ENCODE data around the gene KLHL10.

DNA sequence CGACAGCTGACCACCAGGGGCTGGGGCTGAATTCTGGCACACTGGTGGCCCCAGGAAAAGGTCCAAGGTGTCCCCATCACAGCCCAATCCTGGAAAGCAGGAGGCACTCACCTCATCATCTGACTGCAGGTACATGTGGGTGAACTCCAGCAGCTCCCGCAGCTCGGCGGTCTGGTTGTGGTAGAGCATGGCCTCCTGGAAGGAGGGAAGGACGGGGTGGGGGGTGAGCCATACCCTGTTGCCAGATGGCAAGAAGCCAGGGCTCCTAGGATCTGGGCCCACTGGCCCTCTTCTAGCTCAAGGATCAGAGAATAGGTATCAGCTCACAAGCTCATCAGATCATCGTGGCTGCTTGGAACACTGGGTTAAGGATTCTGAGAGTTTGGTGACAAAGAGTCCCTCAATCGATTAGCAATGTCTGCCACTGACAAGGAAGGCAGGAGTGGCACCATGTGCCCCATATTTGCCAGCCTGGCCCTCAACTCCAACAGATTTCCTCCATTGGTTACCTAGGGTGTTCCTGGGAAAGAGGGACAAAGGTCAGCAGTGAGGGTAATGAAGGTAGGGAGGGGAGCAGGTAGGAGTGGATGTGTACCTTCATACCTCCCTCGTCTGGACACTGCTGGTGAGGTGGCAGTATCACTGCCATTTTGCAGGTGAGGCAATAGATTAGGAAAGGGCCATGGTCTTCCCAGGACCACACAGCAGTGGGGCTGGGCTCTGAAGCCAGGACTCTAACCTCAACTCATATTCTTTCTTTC is 30.8 kb upstream of the KLHL10 start:
- TF ChIP-seq, protein P1, sequence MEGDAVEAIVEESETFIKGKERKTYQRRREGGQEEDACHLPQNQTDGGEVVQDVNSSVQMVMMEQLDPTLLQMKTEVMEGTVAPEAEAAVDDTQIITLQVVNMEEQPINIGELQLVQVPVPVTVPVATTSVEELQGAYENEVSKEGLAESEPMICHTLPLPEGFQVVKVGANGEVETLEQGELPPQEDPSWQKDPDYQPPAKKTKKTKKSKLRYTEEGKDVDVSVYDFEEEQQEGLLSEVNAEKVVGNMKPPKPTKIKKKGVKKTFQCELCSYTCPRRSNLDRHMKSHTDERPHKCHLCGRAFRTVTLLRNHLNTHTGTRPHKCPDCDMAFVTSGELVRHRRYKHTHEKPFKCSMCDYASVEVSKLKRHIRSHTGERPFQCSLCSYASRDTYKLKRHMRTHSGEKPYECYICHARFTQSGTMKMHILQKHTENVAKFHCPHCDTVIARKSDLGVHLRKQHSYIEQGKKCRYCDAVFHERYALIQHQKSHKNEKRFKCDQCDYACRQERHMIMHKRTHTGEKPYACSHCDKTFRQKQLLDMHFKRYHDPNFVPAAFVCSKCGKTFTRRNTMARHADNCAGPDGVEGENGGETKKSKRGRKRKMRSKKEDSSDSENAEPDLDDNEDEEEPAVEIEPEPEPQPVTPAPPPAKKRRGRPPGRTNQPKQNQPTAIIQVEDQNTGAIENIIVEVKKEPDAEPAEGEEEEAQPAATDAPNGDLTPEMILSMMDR (IDR thresholded peaks at IDR 0.05) = no peak
- TF ChIP-seq ZFX (IDR thresholded peaks at IDR 0.05; ENCODE audit: borderline replicate concordance) = no peak

All from 22Rv1 (cell line).